HCT116 (cell line): Measurements from ENCODE around the gene CD96. TPM values are rescaled to one million over a fixed set of nuclear protein-coding genes. Genes with fewer than 3 reads are reported as not detected.

Experiments
- ATAC-seq: fragments of 200-7000 bp; cut with Tn5 transposase; 2 replicates; pipeline ENCODE4 v1.9.1; 2020; ENCODE audit warnings: mild to moderate bottlenecking, moderate library complexity
- BruUV-seq: library from RNA; stranded (reverse); fragments of 400-500 nt; replicated peaks from 2 replicates; lab custom pipeline; 2021; lab: Mats Ljungman, UMichigan
- CTCF ChIA-PET: fragments of 300-600 bp; sonication (Branson Sonifier 250); formaldehyde crosslinking; loops from one replicate; lab custom pipeline; 2021; ENCODE audit warnings: antibody characterized with exemption; lab: Charles Lee
- POLR2A ChIA-PET: fragments of 300-600, 350-600 bp; sonication (Branson Sonifier 250); formaldehyde crosslinking; loops from one replicate; lab custom pipeline; 2021; ENCODE audit warnings: antibody characterized with exemption; lab: Charles Lee
- RAD21 ChIA-PET, 2 experiments: fragments of 300-600 bp; sonication (Branson Sonifier 250); formaldehyde crosslinking; loops; one replicate each; lab custom pipeline; 2023; ENCODE audit warnings: low total read pairs in 2 of 2; ENCODE audit not compliant: uncharacterized antibody in 2 of 2, unreplicated experiment in 2 of 2, low non-redundant PET in 1 of 2; lab: Charles Lee
- DNase-seq: peaks from one replicate; pipeline ENCODE4 v3.0.0-alpha.2; 2010; ENCODE audit warnings: low read depth, low spot score
- H2AFZ ChIP-seq: fragments of 200-600 bp; shearing (Covaris generic), sonication (generic); 2 replicates; pipeline ENCODE4 v1.6.1; 2017; ENCODE audit warnings: low read depth, mixed run types, mixed read lengths, antibody characterized with exemption, low read length; ENCODE audit not compliant: poor library complexity, severe bottlenecking
- H3K27ac ChIP-seq: 2 replicates; pipeline ENCODE4 v1.5.1; 2012; ENCODE audit warnings: low read depth, low read length
- H3K27me3 ChIP-seq: fragments of 200-600 bp; sonication (generic); 2 replicates; pipeline ENCODE4 v1.6.1; 2016; ENCODE audit warnings: mixed run types, low read length, mixed read lengths; ENCODE audit not compliant: insufficient read depth
- H3K36me3 ChIP-seq, 2 experiments: fragments of 200-500 bp in 1 of 2; fragments of 200-600 bp in 1 of 2; sonication (Bioruptor generic) in 1 of 2; sonication (generic) in 1 of 2; 2 replicates each; pipeline versions ENCODE4 v1.5.1 to v1.6.1; 2014 to 2016; ENCODE audit warnings: low read length in 2 of 2, inconsistent platforms in 1 of 2, mixed read lengths in 1 of 2, mixed run types in 1 of 2; ENCODE audit not compliant: insufficient read depth in 2 of 2, control insufficient read depth in 1 of 2
- H3K4me1 ChIP-seq, 2 experiments: fragments of 200-600 bp in 1 of 2; sonication (generic) in 1 of 2; 2 replicates each; pipeline versions ENCODE4 v1.5.1 to v1.6.1; 2012 to 2017; ENCODE audit warnings: low read length in 2 of 2, inconsistent platforms in 1 of 2, mild to moderate bottlenecking in 1 of 2, mixed read lengths in 1 of 2, mixed run types in 1 of 2, moderate library complexity in 1 of 2; ENCODE audit not compliant: insufficient read depth in 2 of 2, control insufficient read depth in 1 of 2
- H3K4me2 ChIP-seq: fragments of 200-600 bp; sonication (generic); 2 replicates; pipeline ENCODE4 v1.6.1; 2017; ENCODE audit warnings: mixed run types, low read length, mixed read lengths
- H3K4me3 ChIP-seq, 2 experiments: fragments of 200-600 bp in 1 of 2; sonication (generic) in 1 of 2; replicated peaks in 1 of 2; 2 replicates each; pipeline ENCODE4 v1.5.1; 2011 to 2016; ENCODE audit warnings: low read length in 2 of 2, control low read depth in 1 of 2, low read depth in 1 of 2, mild to moderate bottlenecking in 1 of 2, mixed read lengths in 1 of 2, mixed run types in 1 of 2
- H3K79me2 ChIP-seq: fragments of 200-600 bp; sonication (generic); 2 replicates; pipeline ENCODE4 v1.6.1; 2017; ENCODE audit warnings: mild to moderate bottlenecking, mixed run types, low read length, moderate library complexity, mixed read lengths; ENCODE audit not compliant: insufficient read depth
- H3K9ac ChIP-seq: fragments of 200-600 bp; sonication (generic); 2 replicates; pipeline ENCODE4 v1.6.1; 2016; ENCODE audit warnings: low read length, mixed read lengths
- H3K9me2 ChIP-seq: fragments of 200-600 bp; sonication (generic), shearing (Covaris generic); 2 replicates; pipeline ENCODE4 v1.6.1; 2017; ENCODE audit warnings: mixed run types, mild to moderate bottlenecking, moderate library complexity; ENCODE audit not compliant: insufficient read depth
- H3K9me3 ChIP-seq, 2 experiments: fragments of 200-500 bp in 1 of 2; fragments of 200-600 bp in 1 of 2; sonication (Bioruptor generic) in 1 of 2; sonication (generic) in 1 of 2; 2 replicates each; pipeline ENCODE4 v1.6.1; 2014 to 2017; ENCODE audit warnings: low read length in 2 of 2, mixed read lengths in 2 of 2, inconsistent platforms in 1 of 2, low read depth in 1 of 2, mild to moderate bottlenecking in 1 of 2, mixed run types in 1 of 2, moderate library complexity in 1 of 2; ENCODE audit not compliant: control insufficient read depth in 1 of 2, insufficient read depth in 1 of 2
- H4K20me1 ChIP-seq: fragments of 200-600 bp; sonication (generic), shearing (Covaris generic); 2 replicates; pipeline ENCODE4 v1.6.1; 2017; ENCODE audit warnings: mixed run types, mild to moderate bottlenecking, moderate library complexity; ENCODE audit not compliant: insufficient read depth
- MAX ChIP-seq: IDR thresholded peaks from 2 replicates; pipeline ENCODE4 v1.6.1; 2012
- REST ChIP-seq: IDR thresholded peaks from 2 replicates; pipeline ENCODE4 v1.6.1; 2012; ENCODE audit warnings: low read depth
- SRF ChIP-seq: IDR thresholded peaks from 2 replicates; pipeline ENCODE4 v1.6.1; 2012; ENCODE audit warnings: low read depth
- TCF7L2 ChIP-seq: IDR thresholded peaks from 2 replicates; pipeline ENCODE4 v1.7.0; 2011; ENCODE audit warnings: borderline replicate concordance, inconsistent platforms; ENCODE audit not compliant: insufficient read depth, insufficient read length; ENCODE audit errors: extremely low read depth
- YY1 ChIP-seq: IDR thresholded peaks from 2 replicates; pipeline ENCODE4 v1.6.1; 2011; ENCODE audit warnings: low read length, low read depth, moderate library complexity, mild to moderate bottlenecking; ENCODE audit not compliant: insufficient replicate concordance; ENCODE audit errors: extremely low read depth
- ZBTB33 ChIP-seq: IDR thresholded peaks from 2 replicates; pipeline ENCODE4 v1.6.1; 2011; ENCODE audit warnings: mild to moderate bottlenecking, low read length, moderate library complexity; ENCODE audit not compliant: insufficient replicate concordance; ENCODE audit errors: extremely low read depth
- intact Hi-C: fragments of 100-400 bp; cut with micrococcal nuclease; formaldehyde crosslinking; loops from 2 replicates; pipeline ENCODE4 v1.10.0; 2022
- total RNA-seq: library from RNA; stranded (reverse); gene quantifications from one replicate; pipeline ENCODE4 v1.2.1, GENCODE V29; 2021; ENCODE audit not compliant: unreplicated experiment

CD96 gene
- total RNA-seq, 1 experiment from 2014 or later: 0.42 TPM

- Histone ChIP-seq H4K20me1 (no peaks in the 10 kb centered on the region), H3K4me1 (peaks cover 30 to 71% of the 10 kb centered on the region in 2 experiments), H3K4me3 (no peak overlapping the region), H3K9me2 (no peaks in the 10 kb centered on the region), H3K9ac (no peak overlapping the region), H3K36me3 (no peaks in the 10 kb centered on the region), H3K79me2 (no peaks in the 10 kb centered on the region), H3K27ac (no peak overlapping the region), H3K9me3 (no peaks in the 10 kb centered on the region), H3K27me3 (no peaks in the 10 kb centered on the region), H2AFZ (no peak overlapping the region), H3K4me2 (no peak overlapping the region)
- ATAC-seq: no peak
- ChIA-PET RAD21 (interaction anchor here (0.7 to 1.8 kb wide), 3 partner anchors 87 to 112 kb away, joined by 3 to 12 read pairs (median 7); no protein-coding TSS in a partner anchor), CTCF (interaction anchor here (0.8 to 2.5 kb wide), 13 partner anchors 10 to 533 kb away, joined by 3 to 34 read pairs (median 5); no protein-coding TSS in a partner anchor), POLR2A (interaction anchor here (1.8 kb wide), 1 partner anchor 282 kb away, joined by 4 read pairs; no protein-coding TSS in a partner anchor)
- no TSS peak for BruUV-seq
- DNase-seq: no peak
- TF ChIP-seq ZBTB33 (no peak), MAX (no peak), TCF7L2 (no peak)
- intact Hi-C loops: loop anchor here (5.0 to 10.0 kb wide), 2 partner anchors 138 to 396 kb away; partner anchors contain the start of gene ABHD10
Measured at GRCh38 chr3:111578867-111579266, 36.9 kb downstream of the CD96 start.

GRCh38 chr3:111579495-111579894, 37.5 kb downstream of the CD96 start:
- Histone ChIP-seq H3K79me2 (no peaks in the 10 kb centered on the region), H3K4me2 (no peak overlapping the region), H3K9me2 (no peaks in the 10 kb centered on the region), H3K9me3 (no peaks in the 10 kb centered on the region), H3K4me3 (no peak overlapping the region), H3K27me3 (no peaks in the 10 kb centered on the region), H4K20me1 (no peaks in the 10 kb centered on the region), H3K27ac (no peak overlapping the region), H3K4me1 (peaks cover 32 to 77% of the 10 kb centered on the region in 2 experiments), H2AFZ (no peak overlapping the region), H3K9ac (no peak overlapping the region), H3K36me3 (no peaks in the 10 kb centered on the region)
- ATAC-seq (no peak), DNase-seq (no peak)
- no TSS peak for BruUV-seq
- intact Hi-C loops: loop anchor here (5.0 to 10.0 kb wide), 2 partner anchors 138 to 395 kb away; partner anchors contain the start of gene ABHD10
- TF ChIP-seq SRF (no peak), YY1 (no peak), REST (no peak)
- ChIA-PET POLR2A (interaction anchor here (1.8 kb wide), 1 partner anchor 281 kb away, joined by 4 read pairs; no protein-coding TSS in a partner anchor), RAD21 (no interaction called here), CTCF (interaction anchor here (2.5 kb wide), 1 partner anchor 112 kb away, joined by 34 read pairs; no protein-coding TSS in a partner anchor)
